ENCODE measurements around the gene MEG3. TPM values are rescaled to one million over a fixed set of nuclear protein-coding genes. Genes with fewer than 3 reads are reported as not detected.

MEG3 gene
- total RNA-seq: 10 to 100 TPM in 2 of 4 donors, 1 to 10 TPM in 2; 5.0 to 28.9 (median 10.2) TPM

- no peaks in the 10 kb centered on the region for H3K9me3 ChIP-seq
- H3K4me1 ChIP-seq: peaks cover 7% of the 10 kb centered on the region
- WGBS: 57% methylated on average over 24 of the region's 39 CpGs
- H3K27ac ChIP-seq: peak within 1 kb of the TSS; percentile 59
- no peak for DNase-seq (ENCODE audit: low spot score in 2 of 2)
- H3K36me3 ChIP-seq: no peaks in the 10 kb centered on the region
- TF ChIP-seq POLR2AphosphoS5 (IDR thresholded peaks at IDR 0.05): peak; percentile 20 to 41 (median 36)
- peak; percentile 80 to 95 for TF ChIP-seq POLR2A (IDR thresholded peaks at IDR 0.05)
- TF ChIP-seq EP300 (IDR thresholded peaks at IDR 0.05): no peak
- no peak for TF ChIP-seq CTCF (IDR thresholded peaks at IDR 0.05)
- peak within 1 kb of the TSS; percentile 43 for H3K4me3 ChIP-seq
- H3K27me3 ChIP-seq: peaks cover 40% of the 10 kb centered on the region
Observed at GRCh38 chr14:100825713-100826331, at the start of gene MEG3. TSS of gene MEG3 (plus strand) at chr14:100826118.

GRCh38 chr14:100776681-100777365 lies 49.1 kb upstream of the MEG3 start:
- H3K4me1 ChIP-seq: no peaks in the 10 kb centered on the region
- no peaks in the 10 kb centered on the region for H3K9me3 ChIP-seq
- TF ChIP-seq POLR2A (IDR thresholded peaks at IDR 0.05): no peak
- no peak for TF ChIP-seq POLR2AphosphoS5 (IDR thresholded peaks at IDR 0.05)
- TF ChIP-seq EP300 (IDR thresholded peaks at IDR 0.05): no peak
- no peak for TF ChIP-seq CTCF (IDR thresholded peaks at IDR 0.05)
- peak in 1 of 2 donors; percentile 65 for DNase-seq (ENCODE audit: low spot score in 2 of 2)
- no peaks in the 10 kb centered on the region for H3K36me3 ChIP-seq
- no peak overlapping the region for H3K27ac ChIP-seq
- 85% methylated on average over 9 of the region's 14 CpGs for WGBS
- H3K4me3 ChIP-seq: no peak overlapping the region
- peaks cover 12% of the 10 kb centered on the region for H3K27me3 ChIP-seq

- H3K27me3 ChIP-seq: peaks cover 12% of the 10 kb centered on the region
- no peaks in the 10 kb centered on the region for H3K36me3 ChIP-seq
- H3K27ac ChIP-seq: no peak overlapping the region
- peak in 1 of 2 donors; percentile 31 for DNase-seq (ENCODE audit: low spot score in 2 of 2)
- no peaks in the 10 kb centered on the region for H3K4me1 ChIP-seq
- 85% methylated on average over 11 of the region's 11 CpGs for WGBS
- H3K9me3 ChIP-seq: no peaks in the 10 kb centered on the region
- TF ChIP-seq POLR2A (IDR thresholded peaks at IDR 0.05): no peak
- TF ChIP-seq POLR2AphosphoS5 (IDR thresholded peaks at IDR 0.05): no peak
- TF ChIP-seq CTCF (IDR thresholded peaks at IDR 0.05): no peak
- no peak for TF ChIP-seq EP300 (IDR thresholded peaks at IDR 0.05)
- H3K4me3 ChIP-seq: no peak overlapping the region
Observed at GRCh38 chr14:100777366-100777817, 48.5 kb upstream of the MEG3 start.

- TF ChIP-seq POLR2AphosphoS5 (IDR thresholded peaks at IDR 0.05): no peak
- TF ChIP-seq EP300 (IDR thresholded peaks at IDR 0.05): no peak
- no peak for TF ChIP-seq POLR2A (IDR thresholded peaks at IDR 0.05)
- TF ChIP-seq CTCF (IDR thresholded peaks at IDR 0.05): no peak
- no peak overlapping the region for H3K27ac ChIP-seq
- H3K4me3 ChIP-seq: no peak overlapping the region
- 53% methylated on average over 22 of the region's 22 CpGs for WGBS
- DNase-seq (ENCODE audit: low spot score in 2 of 2): peak in 1 of 2 donors; percentile 35
- H3K9me3 ChIP-seq: no peaks in the 10 kb centered on the region
- H3K27me3 ChIP-seq: peaks cover 12% of the 10 kb centered on the region
- H3K36me3 ChIP-seq: no peaks in the 10 kb centered on the region
- H3K4me1 ChIP-seq: no peaks in the 10 kb centered on the region
Observed at GRCh38 chr14:100777818-100778525, 47.9 kb upstream of the MEG3 start.

- TF ChIP-seq POLR2AphosphoS5 (IDR thresholded peaks at IDR 0.05) (no peak), EP300 (IDR thresholded peaks at IDR 0.05) (no peak), POLR2A (IDR thresholded peaks at IDR 0.05) (no peak), CTCF (IDR thresholded peaks at IDR 0.05) (no peak)
- Histone ChIP-seq H3K36me3 (no peaks in the 10 kb centered on the region), H3K9me3 (no peaks in the 10 kb centered on the region), H3K27me3 (peaks cover 7% of the 10 kb centered on the region), H3K27ac (no peak overlapping the region), H3K4me1 (no peaks in the 10 kb centered on the region), H3K4me3 (no peak overlapping the region)
- peak in 1 of 2 donors; percentile 45 for DNase-seq (ENCODE audit: low spot score in 2 of 2)
- WGBS: 68% methylated on average over 4 of the region's 7 CpGs
Observed at GRCh38 chr14:100778526-100778882, 47.4 kb upstream of the MEG3 start.

Data from suprapubic skin (tissue), 4 donors.